Stimulated activated CD4-positive, alpha-beta T cell treated with anti-CD3 and anti-CD28 coated beads, Interleukin-4, amount 100 ng/mL, for 48 hours (primary cell): ENCODE measurements around the gene NDUFV1.

Experiments used
- DNase-seq, 2 donors: peaks; one replicate each; pipeline ENCODE4 v3.0.0-alpha.2; 2020; ENCODE audit warnings: low read depth in 2 of 2

Gene NDUFV1

GRCh38 chr11:67640021-67640757, 33.5 kb downstream of the NDUFV1 start:
- peak; percentile 50 to 54 for DNase-seq

GRCh38 chr11:67640758-67641337, 34.1 kb downstream of the NDUFV1 start:
- no peak for DNase-seq

- DNase-seq, result no peak
Observed at GRCh38 chr11:67641338-67642172, 34.8 kb downstream of the NDUFV1 start.

GRCh38 chr11:67642173-67643120, 35.7 kb downstream of the NDUFV1 start:
- no peak for DNase-seq

GRCh38 chr11:67644042-67644441, 37.3 kb downstream of the NDUFV1 start:
- DNase-seq, result no peak

- no peak for DNase-seq
Observed at GRCh38 chr11:67644472-67645418, 38.0 kb downstream of the NDUFV1 start.

DNA sequence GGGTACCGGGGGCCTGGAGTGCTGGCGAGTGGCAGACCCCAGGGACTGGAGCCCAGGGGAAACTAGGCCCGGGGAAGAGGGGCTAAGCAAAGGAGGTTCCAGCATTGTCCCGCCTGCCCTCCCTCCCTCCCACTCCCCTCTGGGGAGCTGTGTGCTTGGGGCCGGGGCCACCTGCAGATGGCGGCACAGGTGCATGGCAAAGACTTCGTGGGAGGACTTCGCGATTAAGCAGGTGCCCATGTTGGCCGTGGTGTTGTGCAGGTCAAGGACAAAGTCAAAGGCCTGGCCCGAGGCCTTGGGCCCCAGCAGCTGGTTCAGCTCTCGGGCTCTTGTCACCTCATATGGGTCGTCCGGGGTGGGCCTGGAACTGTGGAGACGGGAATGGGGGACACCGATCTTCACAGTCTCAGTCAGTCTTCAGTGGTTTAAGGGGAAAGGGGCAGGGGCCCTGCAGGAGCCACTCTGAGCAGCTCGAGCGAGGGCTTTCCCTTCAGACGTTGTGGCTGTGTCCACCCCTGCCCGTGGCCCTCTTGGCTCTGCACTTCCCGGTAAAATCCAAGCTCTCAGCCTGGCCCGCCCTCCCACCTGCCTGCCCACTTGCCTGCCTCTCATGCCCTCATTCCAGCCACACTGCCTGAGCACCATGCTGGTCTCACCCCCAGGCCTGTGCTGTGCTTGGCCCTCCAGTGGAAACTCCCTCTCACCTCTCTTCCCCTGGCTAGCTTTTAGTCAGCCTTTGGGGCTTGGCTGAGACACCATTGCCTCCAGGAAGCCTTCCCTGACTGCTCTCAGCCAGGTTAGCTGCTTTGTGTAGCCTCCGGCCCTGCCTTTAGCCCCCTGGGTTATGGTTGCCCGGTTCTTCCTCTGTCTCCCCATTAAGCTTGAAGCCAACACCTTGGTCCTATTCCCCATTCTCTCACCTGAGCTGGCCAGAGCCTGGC, 39.1 kb downstream of the NDUFV1 start:
- no peak for DNase-seq

DNA sequence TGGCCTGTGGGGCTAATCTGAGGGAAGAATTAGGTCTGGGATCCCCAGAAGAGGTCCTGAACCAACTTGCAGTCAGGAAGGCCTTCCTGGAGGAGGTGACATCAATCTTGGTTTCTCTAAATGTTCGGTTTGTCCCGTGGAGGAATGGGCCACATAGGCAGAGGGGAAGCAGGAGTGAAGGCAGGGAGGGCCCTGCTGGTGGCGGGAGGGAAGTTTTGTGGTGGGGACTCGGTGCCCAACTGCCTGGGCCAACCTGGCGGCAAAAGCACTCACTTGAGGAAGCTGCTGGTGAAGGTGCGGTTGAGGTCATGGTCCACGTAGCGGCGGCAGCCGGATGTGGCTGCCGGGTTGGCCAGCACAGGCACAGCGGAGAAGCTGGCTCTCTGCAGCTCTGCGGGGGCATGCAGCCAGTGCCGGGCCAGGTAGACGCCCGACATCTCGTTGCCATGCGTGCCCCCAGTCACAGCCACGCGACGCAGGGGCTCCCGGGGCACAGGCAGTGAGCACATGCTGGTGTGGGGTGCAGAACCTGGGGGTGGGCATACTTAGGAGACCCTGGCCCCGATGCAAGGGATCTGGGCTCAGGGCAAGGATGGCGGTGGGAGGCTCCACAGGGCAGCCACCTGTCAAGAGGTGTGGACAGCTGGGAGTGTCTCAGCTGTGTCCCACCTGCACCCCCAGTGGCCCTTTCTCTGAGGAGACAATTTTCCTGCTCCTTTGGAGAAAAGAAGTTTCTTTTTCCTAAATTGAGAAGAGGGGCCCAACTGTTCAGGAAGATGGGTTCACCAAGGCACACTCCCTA, 40.0 kb downstream of the NDUFV1 start:
- DNase-seq, result no peak

- DNase-seq, result no peak
Observed at GRCh38 chr11:67647471-67647870, 40.7 kb downstream of the NDUFV1 start.

GRCh38 chr11:67648140-67648795, 41.5 kb downstream of the NDUFV1 start:
- peak; percentile 32 to 38 for DNase-seq

DNA sequence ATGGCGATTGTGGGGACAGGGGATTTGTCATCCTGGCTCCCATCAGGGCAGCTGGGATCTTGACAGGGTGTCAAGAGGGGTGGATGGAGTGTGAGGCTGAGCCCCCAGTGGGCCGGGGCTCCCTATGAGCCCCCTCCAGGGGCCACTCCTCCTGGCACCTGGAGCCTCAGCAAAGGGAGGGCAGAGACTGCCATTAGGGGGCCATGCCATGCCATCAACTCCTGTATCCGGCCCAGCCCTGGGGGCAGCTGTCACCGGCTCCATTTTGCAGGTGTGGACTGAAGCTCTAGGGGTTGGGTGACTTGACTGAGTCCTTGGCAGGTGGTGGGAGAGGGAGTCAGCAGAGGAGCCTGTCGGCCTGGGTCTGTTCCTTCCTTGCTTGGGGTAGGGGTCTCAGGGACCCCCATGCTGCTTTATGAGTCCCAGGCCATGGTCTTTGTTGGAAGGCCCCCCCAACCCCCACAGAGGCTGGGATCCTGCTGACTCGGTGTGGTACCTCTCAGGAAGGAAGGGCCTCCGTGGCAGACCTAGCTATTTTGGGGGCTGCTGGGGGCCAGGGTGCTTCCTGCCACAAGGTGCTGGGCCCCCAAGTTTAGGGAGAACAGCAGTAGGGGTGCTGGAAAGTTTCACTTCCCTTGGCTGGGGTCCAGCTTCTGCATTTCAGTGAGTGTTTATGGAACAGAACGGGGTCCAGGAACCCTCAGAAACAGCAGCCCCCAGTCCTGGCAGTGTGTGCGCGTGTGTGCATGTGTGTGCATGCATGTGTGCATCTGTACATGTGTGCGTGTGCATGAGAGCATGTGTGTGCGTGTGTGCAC, 42.3 kb downstream of the NDUFV1 start:
- DNase-seq, result no peak

GRCh38 chr11:67649634-67650510, 43.1 kb downstream of the NDUFV1 start:
- DNase-seq, result no peak

DNA sequence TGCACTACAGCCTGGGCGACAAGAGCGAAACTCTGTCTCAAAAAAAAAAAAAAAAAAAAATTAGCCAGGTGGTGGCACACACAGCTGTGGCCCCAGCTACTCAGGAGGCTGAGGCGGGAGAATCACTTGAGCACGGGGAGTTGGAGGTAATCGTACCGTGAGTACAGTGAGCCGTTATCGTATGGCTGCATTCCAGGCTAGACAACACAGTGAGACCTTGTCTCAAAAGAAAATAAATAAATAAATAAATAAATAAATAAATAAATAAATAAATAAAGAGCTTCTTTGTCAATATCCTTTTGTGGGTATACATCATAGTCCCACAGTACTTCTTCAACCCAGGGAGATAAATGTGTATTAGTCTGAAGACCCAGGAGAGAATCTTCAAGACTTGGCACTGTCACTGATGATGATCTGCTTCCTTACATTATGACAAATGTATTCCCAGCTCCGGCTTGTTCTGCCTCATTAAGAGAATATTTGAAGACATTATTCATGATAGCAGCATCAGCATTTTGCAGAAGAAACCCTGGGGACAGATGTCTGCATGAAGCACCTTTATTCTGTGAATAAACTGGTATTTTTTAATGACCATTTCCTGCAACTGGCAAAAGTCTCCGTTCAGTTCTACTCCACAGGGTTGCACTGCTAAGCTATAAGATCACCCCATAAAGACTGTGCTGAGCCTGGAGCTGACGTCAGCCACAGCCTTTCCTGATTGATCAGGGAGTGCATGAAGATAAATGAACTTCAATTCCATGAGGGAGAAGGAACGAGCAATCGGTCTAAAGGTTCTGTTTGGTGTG, 45.4 kb downstream of the NDUFV1 start:
- no peak for DNase-seq

GRCh38 chr11:67652965-67653845, 46.5 kb downstream of the NDUFV1 start:
- no peak for DNase-seq
